WTC11 (cell line): ENCODE data around the gene SLC9A2. TPM values are rescaled to one million over a fixed set of nuclear protein-coding genes. Genes with fewer than 3 reads are reported as not detected.

Source experiments
- ATAC-seq: fragments of 200-7000 bp; cut with Tn5 transposase; 2 replicates; pipeline ENCODE4 v1.10.0; 2021; ENCODE audit warnings: mild to moderate bottlenecking, moderate library complexity
- CTCF ChIA-PET: fragments of 300-600 bp; sonication (Branson Sonifier 250); formaldehyde crosslinking; loops from one replicate; lab custom pipeline; 2021; ENCODE audit warnings: antibody characterized with exemption; lab: Charles Lee
- POLR2A ChIA-PET: fragments of 350-600 bp; sonication (Branson Sonifier 250); formaldehyde crosslinking; loops from one replicate; lab custom pipeline; 2021; ENCODE audit warnings: antibody characterized with exemption; lab: Charles Lee
- DNase-seq: peaks from one replicate; pipeline ENCODE4 v3.0.0; 2021; ENCODE audit warnings: low spot score
- H3K27ac Mint-ChIP-seq: 2 replicates; pipeline ENCODE4 v1.8.0; 2021; ENCODE audit warnings: mixed read lengths
- H3K27me3 Mint-ChIP-seq: 2 replicates; pipeline ENCODE4 v1.8.0; 2021; ENCODE audit warnings: low read depth, mild to moderate bottlenecking, moderate library complexity, mixed read lengths
- H3K36me3 Mint-ChIP-seq: 2 replicates; pipeline ENCODE4 v1.8.0; 2021; ENCODE audit warnings: mixed read lengths
- H3K4me1 Mint-ChIP-seq: 2 replicates; pipeline ENCODE4 v1.8.0; 2022; ENCODE audit warnings: mixed read lengths
- H3K4me3 Mint-ChIP-seq: 2 replicates; pipeline ENCODE4 v1.8.0; 2021; ENCODE audit warnings: mild to moderate bottlenecking, moderate library complexity, mixed read lengths
- H3K9me3 Mint-ChIP-seq: 2 replicates; pipeline ENCODE4 v1.8.0; 2021; ENCODE audit warnings: mixed read lengths
- CREM ChIP-seq: sonication (generic); formaldehyde crosslinking; IDR thresholded peaks from 2 replicates; pipeline ENCODE4 v1.8.1; 2022; ENCODE audit warnings: mild to moderate bottlenecking, missing genetic modification reagents, moderate library complexity
- E2F5 ChIP-seq: sonication (generic); formaldehyde crosslinking; IDR thresholded peaks from 2 replicates; pipeline ENCODE4 v1.8.1; 2022; ENCODE audit warnings: mild to moderate bottlenecking, moderate library complexity, missing genetic modification reagents
- EMX1 ChIP-seq: fragments of 250-450 bp; sonication (Bioruptor Pico); IDR thresholded peaks from 2 replicates; pipeline ENCODE4 v1.8.0; 2021; ENCODE audit warnings: mild to moderate bottlenecking
- ERG ChIP-seq: fragments of 250-450 bp; sonication (Bioruptor Pico); IDR thresholded peaks from 2 replicates; pipeline ENCODE4 v1.8.0; 2021; ENCODE audit warnings: mild to moderate bottlenecking
- HMGA2 ChIP-seq: fragments of 250-450 bp; sonication (Bioruptor Pico); IDR thresholded peaks from 2 replicates; pipeline ENCODE4 v1.4.0; 2021; ENCODE audit warnings: mild to moderate bottlenecking, moderate library complexity
- HMGXB4 ChIP-seq: sonication (generic); formaldehyde crosslinking; IDR thresholded peaks from 2 replicates; pipeline ENCODE4 v1.8.1; 2023; ENCODE audit warnings: mild to moderate bottlenecking, moderate library complexity, missing genetic modification reagents
- KAT7 ChIP-seq: sonication (generic); formaldehyde crosslinking; IDR thresholded peaks from 2 replicates; pipeline ENCODE4 v1.8.1; 2023; ENCODE audit warnings: missing genetic modification reagents, mild to moderate bottlenecking, borderline replicate concordance
- OVOL2 ChIP-seq: fragments of 250-450 bp; sonication (Bioruptor Pico); IDR thresholded peaks from 2 replicates; pipeline ENCODE4 v1.9.0; 2021; ENCODE audit warnings: mild to moderate bottlenecking, borderline replicate concordance
- PRDM15 ChIP-seq: sonication (generic); formaldehyde crosslinking; IDR thresholded peaks from 2 replicates; pipeline ENCODE4 v1.8.0; 2022; ENCODE audit warnings: missing genetic modification reagents
- SMAD3 ChIP-seq: sonication (generic); formaldehyde crosslinking; IDR thresholded peaks from 2 replicates; pipeline ENCODE4 v1.8.0; 2022; ENCODE audit warnings: missing genetic modification reagents, mild to moderate bottlenecking, borderline replicate concordance
- SOX15 ChIP-seq: fragments of 250-450 bp; sonication (Bioruptor Pico); IDR thresholded peaks from 2 replicates; pipeline ENCODE4 v1.9.0; 2021; ENCODE audit warnings: mild to moderate bottlenecking
- TCF7 ChIP-seq: sonication (generic); formaldehyde crosslinking; IDR thresholded peaks from 2 replicates; pipeline ENCODE4 v1.8.0; 2022; ENCODE audit warnings: mild to moderate bottlenecking, low read depth, missing genetic modification reagents, moderate library complexity
- TEAD4 ChIP-seq: sonication (generic); formaldehyde crosslinking; IDR thresholded peaks from 2 replicates; pipeline ENCODE4 v1.8.0; 2022; ENCODE audit warnings: mild to moderate bottlenecking, missing genetic modification reagents
- TP53 ChIP-seq: sonication (generic); formaldehyde crosslinking; IDR thresholded peaks from 2 replicates; pipeline ENCODE4 v1.8.1; 2023; ENCODE audit warnings: mild to moderate bottlenecking, missing genetic modification reagents
- ZNF281 ChIP-seq: sonication (generic); formaldehyde crosslinking; IDR thresholded peaks from 2 replicates; pipeline ENCODE4 v1.8.0; 2023; ENCODE audit warnings: mild to moderate bottlenecking, missing genetic modification reagents
- total RNA-seq: library from RNA; stranded (reverse); gene quantifications from 3 replicates; pipeline ENCODE4 v1.2.3, GENCODE V29; 2021
- TF ChIP-seq, protein P1 (sequence below): sonication (generic); formaldehyde crosslinking; IDR thresholded peaks from 2 replicates; pipeline ENCODE4 v1.8.0; 2023; ENCODE audit warnings: missing genetic modification reagents
- TF ChIP-seq, protein P2 (sequence below): fragments of 250-450 bp; sonication (Bioruptor Pico); IDR thresholded peaks from 2 replicates; pipeline ENCODE4 v1.9.0; 2021; ENCODE audit warnings: mild to moderate bottlenecking, borderline replicate concordance

Gene SLC9A2
- total RNA-seq, 1 experiment from 2014 or later = 0.07 TPM

GRCh38 chr2:102717308-102718018 lies 98.1 kb downstream of the SLC9A2 start (continued):
- TF ChIP-seq E2F5 (CRISPR knock-in tag) (no peak), CREM (CRISPR knock-in tag) (no peak)

DNA sequence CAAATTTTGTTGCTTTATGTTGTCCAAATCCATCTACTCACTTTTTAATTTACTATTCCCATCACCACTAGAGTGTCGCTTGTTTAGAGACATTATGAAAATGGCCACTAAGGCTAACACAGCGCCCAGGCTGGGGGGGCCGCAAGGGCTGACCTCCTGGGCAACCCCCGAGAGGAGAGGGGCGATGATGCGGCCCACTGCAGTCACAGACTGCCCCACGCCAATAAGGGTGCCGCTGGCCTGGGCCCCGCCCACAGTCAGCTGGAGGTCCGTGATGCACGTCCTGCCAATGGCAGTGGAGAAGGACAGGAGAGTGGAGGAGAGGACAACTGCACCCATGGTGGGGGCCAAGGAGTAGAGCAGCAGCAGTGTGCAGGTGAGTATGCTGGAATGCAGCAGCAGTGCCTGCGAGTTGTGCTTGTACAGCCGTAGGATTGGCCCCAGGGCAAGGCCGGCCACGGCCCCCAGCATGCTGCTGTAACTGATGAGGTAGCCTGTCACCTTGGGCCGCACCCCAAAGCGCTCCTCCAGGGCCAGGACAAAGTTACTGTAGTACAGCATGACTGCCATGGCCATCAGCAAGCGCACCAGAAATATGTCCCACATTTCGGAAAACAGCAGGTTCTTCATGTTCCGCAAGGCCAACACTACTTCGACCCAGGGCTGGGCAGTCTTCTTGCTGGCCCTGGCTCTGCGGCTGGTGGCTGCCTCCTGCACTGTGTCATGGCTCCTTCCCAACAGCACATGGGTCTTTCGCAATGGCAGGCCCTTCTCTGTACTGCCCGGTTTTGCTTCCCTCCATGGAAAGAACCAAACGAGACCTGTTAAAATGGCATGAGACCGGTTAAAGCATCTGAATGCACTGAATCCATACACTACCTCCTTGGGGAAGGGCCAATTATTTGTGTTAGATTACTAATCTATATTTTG lies 99.3 kb downstream of the SLC9A2 start:
- no peaks in the 10 kb centered on the region for H3K9me3 Mint-ChIP-seq
- ChIA-PET POLR2A (no interaction called here), CTCF (no interaction called here)
- H3K27ac Mint-ChIP-seq = no peak overlapping the region
- ATAC-seq (no peak), DNase-seq (no peak)
- H3K4me3 Mint-ChIP-seq = no peak overlapping the region
- H3K4me1 Mint-ChIP-seq = no peaks in the 10 kb centered on the region
- H3K27me3 Mint-ChIP-seq = no peaks in the 10 kb centered on the region
- TF ChIP-seq SMAD3 (CRISPR knock-in tag) (no peak), HMGXB4 (CRISPR knock-in tag) (no peak), PRDM15 (CRISPR knock-in tag) (no peak), CREM (CRISPR knock-in tag) (no peak), EMX1 (CRISPR knock-in tag) (no peak), SOX15 (CRISPR knock-in tag) (no peak), ZNF281 (CRISPR knock-in tag) (no peak), HMGA2 (CRISPR knock-in tag) (no peak), TCF7 (CRISPR knock-in tag) (no peak), TP53 (CRISPR knock-in tag) (no peak), OVOL2 (CRISPR knock-in tag) (no peak), ERG (CRISPR knock-in tag) (no peak), KAT7 (CRISPR knock-in tag) (no peak), TEAD4 (CRISPR knock-in tag) (no peak)
- TF ChIP-seq, protein P1, sequence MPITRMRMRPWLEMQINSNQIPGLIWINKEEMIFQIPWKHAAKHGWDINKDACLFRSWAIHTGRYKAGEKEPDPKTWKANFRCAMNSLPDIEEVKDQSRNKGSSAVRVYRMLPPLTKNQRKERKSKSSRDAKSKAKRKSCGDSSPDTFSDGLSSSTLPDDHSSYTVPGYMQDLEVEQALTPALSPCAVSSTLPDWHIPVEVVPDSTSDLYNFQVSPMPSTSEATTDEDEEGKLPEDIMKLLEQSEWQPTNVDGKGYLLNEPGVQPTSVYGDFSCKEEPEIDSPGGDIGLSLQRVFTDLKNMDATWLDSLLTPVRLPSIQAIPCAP (CRISPR knock-in tag) = no peak
- TF ChIP-seq, protein P2, sequence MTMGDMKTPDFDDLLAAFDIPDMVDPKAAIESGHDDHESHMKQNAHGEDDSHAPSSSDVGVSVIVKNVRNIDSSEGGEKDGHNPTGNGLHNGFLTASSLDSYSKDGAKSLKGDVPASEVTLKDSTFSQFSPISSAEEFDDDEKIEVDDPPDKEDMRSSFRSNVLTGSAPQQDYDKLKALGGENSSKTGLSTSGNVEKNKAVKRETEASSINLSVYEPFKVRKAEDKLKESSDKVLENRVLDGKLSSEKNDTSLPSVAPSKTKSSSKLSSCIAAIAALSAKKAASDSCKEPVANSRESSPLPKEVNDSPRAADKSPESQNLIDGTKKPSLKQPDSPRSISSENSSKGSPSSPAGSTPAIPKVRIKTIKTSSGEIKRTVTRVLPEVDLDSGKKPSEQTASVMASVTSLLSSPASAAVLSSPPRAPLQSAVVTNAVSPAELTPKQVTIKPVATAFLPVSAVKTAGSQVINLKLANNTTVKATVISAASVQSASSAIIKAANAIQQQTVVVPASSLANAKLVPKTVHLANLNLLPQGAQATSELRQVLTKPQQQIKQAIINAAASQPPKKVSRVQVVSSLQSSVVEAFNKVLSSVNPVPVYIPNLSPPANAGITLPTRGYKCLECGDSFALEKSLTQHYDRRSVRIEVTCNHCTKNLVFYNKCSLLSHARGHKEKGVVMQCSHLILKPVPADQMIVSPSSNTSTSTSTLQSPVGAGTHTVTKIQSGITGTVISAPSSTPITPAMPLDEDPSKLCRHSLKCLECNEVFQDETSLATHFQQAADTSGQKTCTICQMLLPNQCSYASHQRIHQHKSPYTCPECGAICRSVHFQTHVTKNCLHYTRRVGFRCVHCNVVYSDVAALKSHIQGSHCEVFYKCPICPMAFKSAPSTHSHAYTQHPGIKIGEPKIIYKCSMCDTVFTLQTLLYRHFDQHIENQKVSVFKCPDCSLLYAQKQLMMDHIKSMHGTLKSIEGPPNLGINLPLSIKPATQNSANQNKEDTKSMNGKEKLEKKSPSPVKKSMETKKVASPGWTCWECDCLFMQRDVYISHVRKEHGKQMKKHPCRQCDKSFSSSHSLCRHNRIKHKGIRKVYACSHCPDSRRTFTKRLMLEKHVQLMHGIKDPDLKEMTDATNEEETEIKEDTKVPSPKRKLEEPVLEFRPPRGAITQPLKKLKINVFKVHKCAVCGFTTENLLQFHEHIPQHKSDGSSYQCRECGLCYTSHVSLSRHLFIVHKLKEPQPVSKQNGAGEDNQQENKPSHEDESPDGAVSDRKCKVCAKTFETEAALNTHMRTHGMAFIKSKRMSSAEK (CRISPR knock-in tag) = no peak
- peaks cover 52% of the 10 kb centered on the region for H3K36me3 Mint-ChIP-seq
